ENCODE results near the gene LEPR.
A peak's percentile ranks its signal among the peaks of the same experiment; 100 is the strongest.

LEPR gene

GRCh38 chr1:65425697-65426096 is 5.2 kb downstream of the LEPR start:
- H3K4me1 ChIP-seq (ENCODE audit: low read depth, poor library complexity, severe bottlenecking), result peaks cover 4% of the 10 kb centered on the region
- H3K4me2 ChIP-seq, result no peak overlapping the region
- no peak overlapping the region for H3K4me3 ChIP-seq (IDR thresholded peaks at IDR 0.05; ENCODE audit: insufficient read depth, low read depth, low read length)
- H3K27me3 ChIP-seq (ENCODE audit: insufficient read depth, low read depth), result no peaks in the 10 kb centered on the region
- TF ChIP-seq, protein P1, sequence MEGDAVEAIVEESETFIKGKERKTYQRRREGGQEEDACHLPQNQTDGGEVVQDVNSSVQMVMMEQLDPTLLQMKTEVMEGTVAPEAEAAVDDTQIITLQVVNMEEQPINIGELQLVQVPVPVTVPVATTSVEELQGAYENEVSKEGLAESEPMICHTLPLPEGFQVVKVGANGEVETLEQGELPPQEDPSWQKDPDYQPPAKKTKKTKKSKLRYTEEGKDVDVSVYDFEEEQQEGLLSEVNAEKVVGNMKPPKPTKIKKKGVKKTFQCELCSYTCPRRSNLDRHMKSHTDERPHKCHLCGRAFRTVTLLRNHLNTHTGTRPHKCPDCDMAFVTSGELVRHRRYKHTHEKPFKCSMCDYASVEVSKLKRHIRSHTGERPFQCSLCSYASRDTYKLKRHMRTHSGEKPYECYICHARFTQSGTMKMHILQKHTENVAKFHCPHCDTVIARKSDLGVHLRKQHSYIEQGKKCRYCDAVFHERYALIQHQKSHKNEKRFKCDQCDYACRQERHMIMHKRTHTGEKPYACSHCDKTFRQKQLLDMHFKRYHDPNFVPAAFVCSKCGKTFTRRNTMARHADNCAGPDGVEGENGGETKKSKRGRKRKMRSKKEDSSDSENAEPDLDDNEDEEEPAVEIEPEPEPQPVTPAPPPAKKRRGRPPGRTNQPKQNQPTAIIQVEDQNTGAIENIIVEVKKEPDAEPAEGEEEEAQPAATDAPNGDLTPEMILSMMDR (conservative IDR thresholded peaks at IDR 0.05; ENCODE audit: low read depth, low read length), result no peak
- H2AFZ ChIP-seq (ENCODE audit: low read depth), result no peak overlapping the region
- no peaks in the 10 kb centered on the region for H4K20me1 ChIP-seq (ENCODE audit: insufficient read depth)
- no peaks in the 10 kb centered on the region; the same call in 1 of the 2 replicates for H3K79me2 ChIP-seq (ENCODE audit: insufficient read depth, low read depth)
- no peaks in the 10 kb centered on the region for H3K36me3 ChIP-seq (ENCODE audit: insufficient read depth)
- H3K27ac ChIP-seq, result no peak overlapping the region
- no peak overlapping the region for H3K9ac ChIP-seq

DNA sequence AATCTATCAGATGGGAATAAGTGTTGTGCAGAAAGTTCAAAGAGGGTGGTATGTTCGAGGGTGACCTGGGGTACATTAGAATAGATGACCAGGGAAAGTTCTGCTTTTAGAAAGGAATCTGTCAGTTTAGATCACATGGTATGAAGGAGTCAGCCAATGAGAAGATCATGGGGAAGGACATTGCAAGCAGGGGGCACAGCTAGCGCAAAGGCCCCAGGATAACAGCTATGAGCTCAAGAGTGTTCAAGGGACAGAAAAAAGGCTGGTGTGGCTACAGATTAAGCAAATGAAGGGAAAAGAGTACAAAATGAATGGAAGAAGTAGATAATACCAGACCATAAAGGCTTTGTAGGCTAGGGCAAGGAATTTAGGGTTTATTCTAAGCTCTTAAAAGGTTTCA is 8.6 kb downstream of the LEPR start:
- no peaks in the 10 kb centered on the region for H3K79me2 ChIP-seq (ENCODE audit: insufficient read depth, low read depth)
- no peak overlapping the region for H3K4me2 ChIP-seq
- no peak overlapping the region for H3K27ac ChIP-seq
- no peak overlapping the region for H3K9ac ChIP-seq
- H3K36me3 ChIP-seq (ENCODE audit: insufficient read depth), result no peaks in the 10 kb centered on the region
- H3K27me3 ChIP-seq (ENCODE audit: insufficient read depth, low read depth), result no peaks in the 10 kb centered on the region
- H4K20me1 ChIP-seq (ENCODE audit: insufficient read depth), result no peaks in the 10 kb centered on the region
- TF ChIP-seq, protein P1 (conservative IDR thresholded peaks at IDR 0.05; ENCODE audit: low read depth, low read length), result no peak
- no peak overlapping the region for H2AFZ ChIP-seq (ENCODE audit: low read depth)
- H3K4me1 ChIP-seq (ENCODE audit: low read depth, poor library complexity, severe bottlenecking), result no peaks in the 10 kb centered on the region
- no peak overlapping the region for H3K4me3 ChIP-seq (IDR thresholded peaks at IDR 0.05; ENCODE audit: insufficient read depth, low read depth, low read length)

GRCh38 chr1:65429806-65430205 is 9.3 kb downstream of the LEPR start:
- no peak overlapping the region for H3K4me2 ChIP-seq
- TF ChIP-seq, protein P1 (conservative IDR thresholded peaks at IDR 0.05; ENCODE audit: low read depth, low read length), result no peak
- no peaks in the 10 kb centered on the region for H3K4me1 ChIP-seq (ENCODE audit: low read depth, poor library complexity, severe bottlenecking)
- no peak overlapping the region for H3K9ac ChIP-seq
- H2AFZ ChIP-seq (ENCODE audit: low read depth), result no peak overlapping the region
- H3K4me3 ChIP-seq (IDR thresholded peaks at IDR 0.05; ENCODE audit: insufficient read depth, low read depth, low read length), result no peak overlapping the region
- no peaks in the 10 kb centered on the region for H3K36me3 ChIP-seq (ENCODE audit: insufficient read depth)
- no peaks in the 10 kb centered on the region for H3K27me3 ChIP-seq (ENCODE audit: insufficient read depth, low read depth)
- H4K20me1 ChIP-seq (ENCODE audit: insufficient read depth), result no peaks in the 10 kb centered on the region
- no peak overlapping the region for H3K27ac ChIP-seq
- H3K79me2 ChIP-seq (ENCODE audit: insufficient read depth, low read depth), result no peaks in the 10 kb centered on the region

GRCh38 chr1:65431111-65431705 is 10.7 kb downstream of the LEPR start:
- H3K9ac ChIP-seq, result no peak overlapping the region
- TF ChIP-seq, protein P1 (conservative IDR thresholded peaks at IDR 0.05; ENCODE audit: low read depth, low read length), result peak; percentile 59
- H2AFZ ChIP-seq (ENCODE audit: low read depth), result no peak overlapping the region
- H3K4me3 ChIP-seq (IDR thresholded peaks at IDR 0.05; ENCODE audit: insufficient read depth, low read depth, low read length), result no peak overlapping the region
- H4K20me1 ChIP-seq (ENCODE audit: insufficient read depth), result no peaks in the 10 kb centered on the region
- H3K4me2 ChIP-seq, result no peak overlapping the region
- H3K4me1 ChIP-seq (ENCODE audit: low read depth, poor library complexity, severe bottlenecking), result no peaks in the 10 kb centered on the region
- no peaks in the 10 kb centered on the region for H3K79me2 ChIP-seq (ENCODE audit: insufficient read depth, low read depth)
- no peak overlapping the region for H3K27ac ChIP-seq
- H3K27me3 ChIP-seq (ENCODE audit: insufficient read depth, low read depth), result no peaks in the 10 kb centered on the region
- no peaks in the 10 kb centered on the region for H3K36me3 ChIP-seq (ENCODE audit: insufficient read depth)

All from KMS-11 (cell line).